ENCODE data around the gene CCDC85C. TPM values are rescaled to one million over a fixed set of nuclear protein-coding genes. Genes with fewer than 3 reads are reported as not detected.
A peak's percentile ranks its signal among the peaks of the same experiment; 100 is the strongest.

Gene CCDC85C
- total and polyA plus RNA-seq, 2 of the 4 experiments (the other 2 are of a cell fraction), result 16.0 to 19.0 TPM

- H4K5ac ChIP-seq (ENCODE audit: low read depth, low read length), result no peak overlapping the region; the same call in 1 of the 2 replicates
- H3K27ac ChIP-seq (ENCODE audit: insufficient read depth, low read length), result peak overlapping the region; percentile 68
- peak overlapping the region; percentile 96 for H2BK20ac ChIP-seq (ENCODE audit: low read depth, low read length)
- H3K4ac ChIP-seq (ENCODE audit: low read depth, low read length), result peak overlapping the region; percentile 96
- H4K91ac ChIP-seq (ENCODE audit: insufficient read depth, low read depth, low read length), result peak overlapping the region; percentile 98
- peak overlapping the region; percentile 97 for H2BK120ac ChIP-seq (ENCODE audit: low read depth, low read length)
- 8% methylated on average over 2 of the region's 11 CpGs; no CpG with 5 or more reads in 1 of the 2 experiments for WGBS, 2 experiments (ENCODE audit: extremely low coverage in 2 of 2, insufficient read length in 1 of 2)
- H3K79me1 ChIP-seq (ENCODE audit: low read depth in 1 of 2, low read length in 2 of 2), result peaks cover 43 to 94% of the 10 kb centered on the region in 2 experiments
- POLR2A ChIA-PET (ENCODE audit: unreplicated experiment), result interaction anchor here (0.7 kb wide), 1 partner anchor 103 kb away, joined by 4 read pairs; no protein-coding TSS in a partner anchor
- peak overlapping the region; percentile 81 for H2AFZ ChIP-seq (replicated peaks; ENCODE audit: low read length, poor library complexity)
- H3K4me2 ChIP-seq (ENCODE audit: low read depth, low read length), result peak overlapping the region; percentile 56
- H2AK5ac ChIP-seq (ENCODE audit: low read depth, low read length), result peak overlapping the region; percentile 96
- H2BK15ac ChIP-seq (ENCODE audit: low read depth, low read length), result peak overlapping the region; percentile 73; the same call in 2 of the 3 replicates
- no peaks in the 10 kb centered on the region for H3K9me3 ChIP-seq (ENCODE audit: control insufficient read depth, insufficient read depth, low read length)
- H3K9me1 ChIP-seq (ENCODE audit: insufficient read depth, low read length), result peaks cover 39% of the 10 kb centered on the region
- CTCF ChIA-PET, result interaction anchor here (1.0 kb wide), 1 partner anchor 35 kb away, joined by 3 read pairs; no protein-coding TSS in a partner anchor
- intact Hi-C loops (cut with micrococcal nuclease) (no loop called here), dilution Hi-C loops (cut with HindIII; ENCODE audit: low sequenced_read_pairs, unreplicated experiment) (no loop called here), in situ Hi-C loops (cut with MboI; ENCODE audit: low sequenced_read_pairs) (no loop called here)
- peak overlapping the region; percentile 40; the same call in 1 of the 2 replicates for H3K18ac ChIP-seq (ENCODE audit: low read depth, low read length)
- peak overlapping the region; percentile 46; the same call in 1 of the 2 replicates for H3K56ac ChIP-seq (ENCODE audit: extremely low read depth, insufficient read depth, low read length)
- H2AK9ac ChIP-seq (replicated peaks; ENCODE audit: low read depth, low read length, poor library complexity), result peak overlapping the region; percentile 98
- H2BK5ac ChIP-seq (ENCODE audit: low read depth, low read length, poor library complexity, severe bottlenecking), result peak overlapping the region; percentile 88
- BruUV-seq (replicated peaks), result no TSS peak
- no peak overlapping the region for H3K4me3 ChIP-seq (ENCODE audit: insufficient read depth, low read depth, low read length)
- TF ChIP-seq CTCF (conservative IDR thresholded peaks at IDR 0.05; ENCODE audit: low read depth, low read length) (no peak), MAZ (IDR thresholded peaks at IDR 0.05; ENCODE audit: borderline replicate concordance, low read depth, low read length) (peak; percentile 66; the same call in 1 of the 2 replicates)
- H4K20me1 ChIP-seq (ENCODE audit: insufficient read depth, low read length), result peaks cover 34% of the 10 kb centered on the region
- no peaks in the 10 kb centered on the region for H3K36me3 ChIP-seq (ENCODE audit: control insufficient read depth, insufficient read depth, low read length)
- ATAC-seq (ENCODE audit: low read depth) (peak; percentile 87), DNase-seq (peak; percentile 78)
- peak overlapping the region; percentile 4; the same call in 1 of the 2 replicates for H3K9ac ChIP-seq (ENCODE audit: low read depth, low read length)
- peak overlapping the region; percentile 54 to 72; a peak in 3 of 4 replicates for H4K8ac ChIP-seq (ENCODE audit: low read depth in 2 of 2, low read length in 2 of 2)
- peak overlapping the region; percentile 78 for H3K23ac ChIP-seq (ENCODE audit: low read depth, low read length)
- peak overlapping the region; percentile 80 for H3K14ac ChIP-seq (replicated peaks; ENCODE audit: low read depth, low read length)
- H3K4me1 ChIP-seq (ENCODE audit: control insufficient read depth, insufficient read depth, low read length), result peaks cover 63% of the 10 kb centered on the region
- no peaks in the 10 kb centered on the region for H3K27me3 ChIP-seq (ENCODE audit: control insufficient read depth, insufficient read depth, low read length)
These were observed 29.7 kb downstream of the CCDC85C start for GRCh38 chr14:99574099-99574880.
